OCI-LY1 (cell line): ENCODE results near the gene PPP1R9A.

Source experiments
- CTCF ChIP-seq: fragments of 200-600 bp; sonication (generic), shearing (Covaris generic); IDR thresholded peaks from 2 replicates; pipeline ENCODE4 v1.5.1; 2017; ENCODE audit warnings: mild to moderate bottlenecking, antibody characterized with exemption, low read length, moderate library complexity, mixed read lengths
- EZH2 ChIP-seq: fragments of 200-600 bp; sonication (generic), shearing (Covaris generic); IDR thresholded peaks from 2 replicates; pipeline ENCODE4 v1.8.0; 2017; ENCODE audit warnings: borderline replicate concordance, mixed run types, mild to moderate bottlenecking, antibody characterized with exemption, low read length, moderate library complexity, mixed read lengths

- TF ChIP-seq CTCF: no peak
- TF ChIP-seq EZH2: no peak
Measured at GRCh38 chr7:95062901-95063300, 155.5 kb downstream of the PPP1R9A start.
